Testis (tissue), 3 donors: Measurements from ENCODE around the gene GUCY2C. TPM values are rescaled to one million over a fixed set of nuclear protein-coding genes. Genes with fewer than 3 reads are reported as not detected.

Source experiments
- DNase-seq: peaks from one replicate; pipeline ENCODE4 v3.0.0-alpha.2; 2019
- H3K27ac ChIP-seq, 2 donors: fragments of 200-600 bp; sonication (generic); one replicate each; pipeline ENCODE4 v1.5.1; 2019
- H3K27me3 ChIP-seq: fragments of 200-600 bp; sonication (generic); one replicate; pipeline ENCODE4 v1.5.1; 2019
- H3K36me3 ChIP-seq: fragments of 200-600 bp; sonication (generic); one replicate; pipeline ENCODE4 v1.5.1; 2017; ENCODE audit warnings: low read depth; ENCODE audit errors: missing control alignments
- H3K4me1 ChIP-seq: fragments of 200-600 bp; sonication (generic); one replicate; pipeline ENCODE4 v1.5.1; 2019
- H3K4me3 ChIP-seq, 2 donors: fragments of 200-600 bp; sonication (generic); one replicate each; pipeline ENCODE4 v1.5.1; 2017 to 2019
- H3K9me3 ChIP-seq: fragments of 200-600 bp; sonication (generic); one replicate; pipeline ENCODE4 v1.5.1; 2017
- CTCF ChIP-seq, 3 experiments: fragments of 450-650 bp in 2 of 3; fragments of 200-600 bp in 1 of 3; sonication (generic) in 1 of 3; IDR thresholded peaks; one replicate each; pipeline ENCODE4 v1.5.1; 2016 to 2019; ENCODE audit warnings: antibody characterized with exemption in 3 of 3, mild to moderate bottlenecking in 2 of 3, moderate library complexity in 1 of 3
- POLR2A ChIP-seq: fragments of 450-650 bp; IDR thresholded peaks from one replicate; pipeline ENCODE4 v1.6.1; 2017; ENCODE audit warnings: antibody characterized with exemption, mild to moderate bottlenecking, moderate library complexity
- WGBS, 2 donors: methylation state at CpG; one replicate each; pipeline ENCODE4 v1.1.5; 2018; 5-methylcytosine and 5-hydroxymethylcytosine counted together
- intact Hi-C: fragments of 100-400 bp; cut with DNase I; formaldehyde crosslinking; loops from one replicate; pipeline ENCODE4 v1.15.1; 2023; ENCODE audit warnings: low total_unique reads
- polyA plus RNA-seq: library from polyadenylated mRNA; stranded (reverse); fragments of 350-450 nt; fragmentation: Illumina TruSeq; extraction: RNeasy Lipid Tissue Mini Kit (QIAGEN cat#74804); gene quantifications from one replicate; pipeline ENCODE4 v1.2.3, GENCODE V29; 2014; ENCODE audit warnings: low read depth, low replicate concordance; ENCODE audit not compliant: insufficient read depth
- total RNA-seq, 2 donors: library from RNA; depleted of rRNA; stranded (reverse); fragments of >200 nt; gene quantifications; one replicate each; pipeline ENCODE4 v1.2.3, GENCODE V29; 2016

The GUCY2C gene
- total and polyA plus RNA-seq, 3 donors from 2014 or later: 0.12 to 0.39 (median 0.15) TPM

- no peak overlapping the region for H3K27ac ChIP-seq
- intact Hi-C loops: no loop called here
- H3K36me3 ChIP-seq: no peaks in the 10 kb centered on the region
- 39 to 48% methylated on average over 4 of the region's 4 CpGs for WGBS, 2 donors
- DNase-seq: no peak
- H3K4me3 ChIP-seq: no peak overlapping the region
- H3K4me1 ChIP-seq: no peaks in the 10 kb centered on the region
- TF ChIP-seq CTCF (IDR thresholded peaks at IDR 0.05): no peak
- TF ChIP-seq POLR2A: no peak
- H3K9me3 ChIP-seq: no peaks in the 10 kb centered on the region
- H3K27me3 ChIP-seq: no peaks in the 10 kb centered on the region
These were observed 14.4 kb upstream of the GUCY2C start for GRCh38 chr12:14710632-14711320.

- no peaks in the 10 kb centered on the region for H3K9me3 ChIP-seq
- H3K36me3 ChIP-seq: no peaks in the 10 kb centered on the region
- DNase-seq: no peak
- no peaks in the 10 kb centered on the region for H3K4me1 ChIP-seq
- H3K4me3 ChIP-seq: no peak overlapping the region
- H3K27me3 ChIP-seq: no peaks in the 10 kb centered on the region
- intact Hi-C loops: no loop called here
- H3K27ac ChIP-seq: no peak overlapping the region
- TF ChIP-seq CTCF (IDR thresholded peaks at IDR 0.05) (no peak), POLR2A (no peak)
- WGBS, 2 donors: 79 to 81% methylated on average over 6 of the region's 6 CpGs
These were observed 5.6 kb upstream of the GUCY2C start for GRCh38 chr12:14701809-14702568.

- Histone ChIP-seq H3K4me1 (no peaks in the 10 kb centered on the region), H3K36me3 (no peaks in the 10 kb centered on the region), H3K27me3 (no peaks in the 10 kb centered on the region), H3K9me3 (no peaks in the 10 kb centered on the region), H3K4me3 (no peak overlapping the region), H3K27ac (no peak overlapping the region)
- WGBS, 2 donors: 87 to 90% methylated on average over 4 of the region's 4 CpGs
- no peak for TF ChIP-seq CTCF (IDR thresholded peaks at IDR 0.05)
- TF ChIP-seq POLR2A: no peak
- intact Hi-C loops: no loop called here
- DNase-seq: no peak
These were observed 4.5 kb upstream of the GUCY2C start for GRCh38 chr12:14700935-14701334.

- no peaks in the 10 kb centered on the region for H3K9me3 ChIP-seq
- TF ChIP-seq POLR2A (no peak), CTCF (IDR thresholded peaks at IDR 0.05) (no peak)
- H3K36me3 ChIP-seq: no peaks in the 10 kb centered on the region
- H3K27me3 ChIP-seq: no peaks in the 10 kb centered on the region
- DNase-seq: no peak
- intact Hi-C loops: no loop called here
- WGBS, 2 donors: 71 to 83% methylated on average over 2 of the region's 2 CpGs
- no peak overlapping the region for H3K4me3 ChIP-seq
- no peaks in the 10 kb centered on the region for H3K4me1 ChIP-seq
- H3K27ac ChIP-seq: no peak overlapping the region
These were observed 3.5 kb upstream of the GUCY2C start for GRCh38 chr12:14699923-14700322.
